ENCODE measurements around the gene HOMER3. TPM values are rescaled to one million over a fixed set of nuclear protein-coding genes. Genes with fewer than 3 reads are reported as not detected.

HOMER3 gene
- total and polyA plus RNA-seq, 2 of the 13 experiments (the other 11 are each of a cell fraction or from before 2014, with no cell fraction given) = 21.3 to 27.3 TPM

- 0 out of 2 replicates have a peak, but pooled peaks have one; percentile 53 for TF ChIP-seq ZNF142 (CRISPR knock-in tag; IDR thresholded peaks at IDR 0.05)
- TF ChIP-seq PHF5A (CRISPR knock-in tag; IDR thresholded peaks at IDR 0.05; ENCODE audit: low read depth, unreplicated experiment) = peak; percentile 22
- TF ChIP-seq ZNF879 (CRISPR knock-in tag; IDR thresholded peaks at IDR 0.05) = 0 out of 2 replicates have a peak, but pooled peaks have one; percentile 66
- peak; percentile 92 for TF ChIP-seq DMAP1 (CRISPR knock-in tag; IDR thresholded peaks at IDR 0.05)
- TF ChIP-seq XBP1 (CRISPR knock-in tag; IDR thresholded peaks at IDR 0.05) = peak; percentile 97; the same call in 1 of the 2 replicates
- TF ChIP-seq SNAI1 (CRISPR knock-in tag; IDR thresholded peaks at IDR 0.05; ENCODE audit: borderline replicate concordance) = no peak
- TF ChIP-seq POGZ (CRISPR knock-in tag; IDR thresholded peaks at IDR 0.05) = peak; percentile 33; the same call in 1 of the 2 replicates
- no peak for TF ChIP-seq ZBTB37 (CRISPR knock-in tag; IDR thresholded peaks at IDR 0.05)
- peak; percentile 65; the same call in 1 of the 2 replicates for TF ChIP-seq ZNF558 (CRISPR knock-in tag; IDR thresholded peaks at IDR 0.05; ENCODE audit: borderline replicate concordance)
- TF ChIP-seq ZZZ3 (CRISPR knock-in tag; IDR thresholded peaks at IDR 0.05; ENCODE audit: borderline replicate concordance) = peak; percentile 65; the same call in 1 of the 2 replicates
- TF ChIP-seq RBM39 (IDR thresholded peaks at IDR 0.05; ENCODE audit: low read depth, low read length, poor library complexity, severe bottlenecking) = peak; percentile 28
- no peak; the same call in 1 of the 2 replicates for TF ChIP-seq TBX3 (IDR thresholded peaks at IDR 0.05; ENCODE audit: borderline replicate concordance)
- peak; percentile 79; the same call in 1 of the 2 replicates for TF ChIP-seq ZFP91 (CRISPR knock-in tag; IDR thresholded peaks at IDR 0.05; ENCODE audit: borderline replicate concordance)
- no peak; the same call in 1 of the 2 replicates for TF ChIP-seq KDM5B (CRISPR knock-in tag; IDR thresholded peaks at IDR 0.05; ENCODE audit: borderline replicate concordance)
- TF ChIP-seq PHF21A (CRISPR knock-in tag; IDR thresholded peaks at IDR 0.05) = peak; percentile 53; the same call in 1 of the 2 replicates
- peak; percentile 98 for TF ChIP-seq HDAC1 (CRISPR knock-in tag; IDR thresholded peaks at IDR 0.05)
- TF ChIP-seq DPF2 (CRISPR knock-in tag; IDR thresholded peaks at IDR 0.05; ENCODE audit: borderline replicate concordance, low read depth) = no peak
- no peak; the same call in 1 of the 2 replicates for TF ChIP-seq ZNF598 (CRISPR knock-in tag; IDR thresholded peaks at IDR 0.05; ENCODE audit: borderline replicate concordance)
- TF ChIP-seq HOXA5 (CRISPR knock-in tag; IDR thresholded peaks at IDR 0.05) = peak; percentile 82; the same call in 1 of the 2 replicates
- no peak for TF ChIP-seq ZKSCAN1 (IDR thresholded peaks at IDR 0.05; ENCODE audit: low read length)
Observed at GRCh38 chr19:18919086-18919899, 21.7 kb downstream of the HOMER3 start, which contains the start of the genes COPE and DDX49 (continued).
